Measurements from ENCODE around the gene GNAS-AS1.

GRCh38 chr20:58790454-58790853 lies 60.2 kb downstream of the GNAS-AS1 start:
- TF ChIP-seq CTCF (IDR thresholded peaks at IDR 0.05) (no peak), POLR2A (IDR thresholded peaks at IDR 0.05) (no peak)

All from thyroid gland (tissue), 4 donors.